CD4-positive, alpha-beta T cell (primary cell): ENCODE results near the gene VIPAS39. TPM values are rescaled to one million over a fixed set of nuclear protein-coding genes. Genes with fewer than 3 reads are reported as not detected.

Experiments used
- ATAC-seq: fragments of 200-7000 bp; cut with Tn5 transposase; one replicate; pipeline ENCODE4 v1.10.0; 2022; ENCODE audit warnings: mild to moderate bottlenecking; ENCODE audit not compliant: poor library complexity
- CTCF ChIA-PET: fragments of 350-600 bp; sonication (Branson Sonifier 250); formaldehyde crosslinking; loops from one replicate; lab custom pipeline; 2021; ENCODE audit warnings: antibody characterized with exemption, inconsistent platforms; lab: Charles Lee
- POLR2A ChIA-PET: fragments of 350-600 bp; sonication (Branson Sonifier 250); formaldehyde crosslinking; loops from one replicate; lab custom pipeline; 2021; ENCODE audit warnings: antibody characterized with exemption, inconsistent platforms; lab: Charles Lee
- DNase-seq, 14 experiments: peaks; one replicate each; pipeline ENCODE4 v3.0.0-alpha.2; 2013 to 2020; ENCODE audit warnings: mixed read lengths in 2 of 14
- H3K27ac ChIP-seq, 2 donors: one replicate each; pipeline versions ENCODE4 v1.5.1 to v1.7.0; 2013; ENCODE audit warnings: low read length in 2 of 2, low read depth in 1 of 2, mild to moderate bottlenecking in 1 of 2
- H3K27me3 ChIP-seq, 2 experiments: 1 replicate in 1 of 2; 2 replicates in 1 of 2; pipeline versions ENCODE4 v1.6.1 to v1.7.0; 2013; ENCODE audit warnings: low read length in 2 of 2, control low read depth in 1 of 2, mild to moderate bottlenecking in 1 of 2, moderate library complexity in 1 of 2; ENCODE audit not compliant: insufficient read depth in 2 of 2, control insufficient read depth in 1 of 2
- H3K36me3 ChIP-seq: one replicate; pipeline ENCODE4 v1.6.1; 2013; ENCODE audit warnings: low read length, control low read depth; ENCODE audit not compliant: insufficient read depth
- H3K4me1 ChIP-seq: one replicate; pipeline ENCODE4 v1.6.1; 2013; ENCODE audit warnings: low read length, control low read depth; ENCODE audit not compliant: insufficient read depth
- H3K4me3 ChIP-seq: one replicate; pipeline ENCODE4 v1.5.1; 2013; ENCODE audit warnings: mild to moderate bottlenecking, low read length, moderate library complexity
- H3K9me3 ChIP-seq, 2 experiments: 1 replicate in 1 of 2; 2 replicates in 1 of 2; pipeline versions ENCODE4 v1.6.1 to v1.7.0; 2013; ENCODE audit warnings: low read length in 2 of 2, mild to moderate bottlenecking in 2 of 2, control low read depth in 1 of 2, moderate library complexity in 1 of 2; ENCODE audit not compliant: control insufficient read depth in 1 of 2, insufficient read depth in 1 of 2
- H3K27ac Mint-ChIP-seq: one replicate; pipeline ENCODE4 v1.8.0; 2020; ENCODE audit warnings: mixed read lengths
- H3K27me3 Mint-ChIP-seq: one replicate; pipeline ENCODE4 v1.8.0; 2021; ENCODE audit warnings: mixed read lengths
- H3K36me3 Mint-ChIP-seq: one replicate; pipeline ENCODE4 v1.8.0; 2021; ENCODE audit warnings: low read depth, mixed read lengths
- H3K4me1 Mint-ChIP-seq: one replicate; pipeline ENCODE4 v1.8.0; 2021; ENCODE audit warnings: low read depth, mixed read lengths
- H3K4me3 Mint-ChIP-seq: one replicate; pipeline ENCODE4 v1.8.0; 2020; ENCODE audit warnings: mild to moderate bottlenecking, mixed read lengths
- H3K9me3 Mint-ChIP-seq: one replicate; pipeline ENCODE4 v1.8.0; 2020; ENCODE audit warnings: mixed read lengths
- intact Hi-C, 2 experiments: fragments of 100-400 bp; cut with DNase I in 1 of 2; cut with micrococcal nuclease in 1 of 2; formaldehyde crosslinking; loops; one replicate each; pipeline versions ENCODE4 v1.15.1 to v1.9.0; 2023 to 2025; cut with DNase I, micrococcal nuclease
- total RNA-seq, 174 experiments: library from RNA in 2 of 174; stranded (reverse) in 2 of 174; gene quantifications; one replicate each; pipeline ENCODE4 v1.2.3 and lab custom pipeline; 2021 to 2026
- TF ChIP-seq, protein P1 (sequence below): fragments of 200-600 bp; IDR thresholded peaks from one replicate; pipeline ENCODE4 v1.8.0; 2022; ENCODE audit warnings: antibody characterized with exemption, mild to moderate bottlenecking

VIPAS39 gene
- total RNA-seq, 2 experiments from 2014 or later = 7.6 to 8.7 TPM

DNA sequence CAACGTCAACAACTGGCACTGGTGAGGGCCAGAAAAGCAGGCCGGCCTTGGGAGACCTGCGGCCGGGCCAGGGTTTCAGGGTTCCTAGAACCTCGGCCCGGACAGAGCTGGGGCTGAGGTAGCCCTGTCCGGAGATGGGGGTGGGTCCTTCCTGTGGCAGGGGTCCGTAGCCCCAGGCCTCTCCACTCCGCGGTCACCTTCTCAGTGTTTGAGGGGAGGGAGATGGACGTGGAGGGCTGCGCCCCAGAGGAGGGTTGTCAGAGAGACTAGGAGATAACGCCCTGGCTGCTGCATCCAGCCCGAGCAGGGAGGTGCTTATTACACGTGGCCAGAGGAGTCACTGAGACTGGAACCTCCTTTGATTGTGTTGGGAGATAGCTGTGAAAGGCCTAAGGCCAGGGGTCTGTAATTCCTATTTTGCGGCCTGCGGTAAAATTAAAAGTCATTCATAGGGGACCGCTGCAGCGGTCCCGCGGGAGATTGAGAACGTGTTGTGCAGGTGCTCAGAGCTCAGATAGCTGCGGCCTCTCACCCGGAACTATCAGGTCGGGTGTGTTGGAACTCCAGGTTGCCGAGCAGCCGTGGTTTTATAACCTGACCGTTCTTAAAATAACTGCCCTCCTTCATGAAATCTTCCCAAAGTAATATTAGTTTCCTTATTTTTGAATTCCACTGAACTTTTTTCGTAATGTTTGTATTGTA is 999 bp upstream of the VIPAS39 start:
- H3K4me1 Mint-ChIP-seq = peaks cover 48% of the 10 kb centered on the region
- Histone ChIP-seq H3K36me3 (peaks cover 35% of the 10 kb centered on the region), H3K27ac (peak overlapping the region; percentile 79 to 96), H3K9me3 (no peaks in the 10 kb centered on the region), H3K4me3 (peak overlapping the region; percentile 98), H3K4me1 (peaks cover 31% of the 10 kb centered on the region), H3K27me3 (no peaks in the 10 kb centered on the region)
- peak overlapping the region; percentile 100 for H3K4me3 Mint-ChIP-seq
- TF ChIP-seq, protein P1, sequence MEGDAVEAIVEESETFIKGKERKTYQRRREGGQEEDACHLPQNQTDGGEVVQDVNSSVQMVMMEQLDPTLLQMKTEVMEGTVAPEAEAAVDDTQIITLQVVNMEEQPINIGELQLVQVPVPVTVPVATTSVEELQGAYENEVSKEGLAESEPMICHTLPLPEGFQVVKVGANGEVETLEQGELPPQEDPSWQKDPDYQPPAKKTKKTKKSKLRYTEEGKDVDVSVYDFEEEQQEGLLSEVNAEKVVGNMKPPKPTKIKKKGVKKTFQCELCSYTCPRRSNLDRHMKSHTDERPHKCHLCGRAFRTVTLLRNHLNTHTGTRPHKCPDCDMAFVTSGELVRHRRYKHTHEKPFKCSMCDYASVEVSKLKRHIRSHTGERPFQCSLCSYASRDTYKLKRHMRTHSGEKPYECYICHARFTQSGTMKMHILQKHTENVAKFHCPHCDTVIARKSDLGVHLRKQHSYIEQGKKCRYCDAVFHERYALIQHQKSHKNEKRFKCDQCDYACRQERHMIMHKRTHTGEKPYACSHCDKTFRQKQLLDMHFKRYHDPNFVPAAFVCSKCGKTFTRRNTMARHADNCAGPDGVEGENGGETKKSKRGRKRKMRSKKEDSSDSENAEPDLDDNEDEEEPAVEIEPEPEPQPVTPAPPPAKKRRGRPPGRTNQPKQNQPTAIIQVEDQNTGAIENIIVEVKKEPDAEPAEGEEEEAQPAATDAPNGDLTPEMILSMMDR = no peak
- H3K36me3 Mint-ChIP-seq = peaks cover 60% of the 10 kb centered on the region
- POLR2A ChIA-PET = interaction anchor here (0.6 to 3.0 kb wide), 4 partner anchors 10 to 250 kb away, joined by 3 to 14 read pairs (median 5); partner anchors contain the start of genes ALKBH1, GSTZ1, POMT2 and SAMD15
- CTCF ChIA-PET = interaction anchor here (1.0 kb wide), 1 partner anchor 302 kb away, joined by 4 read pairs; no protein-coding TSS in a partner anchor
- ATAC-seq = no peak
- no peaks in the 10 kb centered on the region for H3K27me3 Mint-ChIP-seq
- DNase-seq = peak in 11 of 14 experiments; percentile 3 to 51 (median 13)
- H3K9me3 Mint-ChIP-seq = no peaks in the 10 kb centered on the region
- intact Hi-C loops = loop anchor here (2.0 to 5.0 kb wide), 5 partner anchors 94 to 1476 kb away; partner anchors contain the start of genes ANGEL1 (in 1 of the 2), SNW1 (in 1 of the 2), SPTLC2 (in 1 of the 2) and TGFB3 (in 1 of the 2)
- peak overlapping the region; percentile 90 for H3K27ac Mint-ChIP-seq

DNA sequence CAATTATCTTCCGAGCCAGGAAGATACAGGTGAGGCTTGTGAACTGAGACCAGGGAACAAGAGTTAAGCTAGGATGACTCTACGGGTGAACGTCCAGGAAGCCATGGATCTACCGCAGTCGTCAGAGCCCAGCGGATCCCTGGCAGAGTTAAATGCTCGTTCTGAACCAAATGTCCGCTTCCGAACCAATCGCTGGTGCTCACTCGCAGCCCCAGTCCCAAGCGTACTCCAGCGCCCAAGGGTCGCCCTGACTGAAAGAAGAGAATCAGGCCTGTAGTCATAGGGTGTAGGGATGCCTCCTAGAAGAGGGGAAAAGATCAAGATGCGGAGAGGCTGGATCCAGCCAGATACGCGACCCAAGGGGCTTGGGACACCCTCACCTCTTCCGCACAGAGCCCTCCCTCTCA is 283 bp downstream of the VIPAS39 start:
- Histone ChIP-seq H3K27me3 (no peaks in the 10 kb centered on the region), H3K4me3 (peak overlapping the region; percentile 98), H3K9me3 (no peaks in the 10 kb centered on the region), H3K36me3 (peaks cover 30% of the 10 kb centered on the region), H3K27ac (peak overlapping the region; percentile 79 to 96), H3K4me1 (peaks cover 31% of the 10 kb centered on the region)
- H3K27me3 Mint-ChIP-seq = no peaks in the 10 kb centered on the region
- intact Hi-C loops = loop anchor here (1.0 to 5.0 kb wide), 11 partner anchors 80 to 1475 kb away; partner anchors contain the start of genes POMT2 (in 2 of the 2), SAMD15 (in 2 of the 2), SPTLC2 (in 2 of the 2) and TMED8 (in 2 of the 2)
- TF ChIP-seq, protein P1 = no peak
- ChIA-PET CTCF (no interaction called here), POLR2A (interaction anchor here (0.7 to 3.0 kb wide), 6 partner anchors 26 to 358 kb away, joined by 3 to 14 read pairs (median 4); partner anchors contain the start of genes GSTZ1, POMT2, SAMD15 and TMED8)
- DNase-seq (peak in 2 of 14 experiments; percentile 2), ATAC-seq (peak; percentile 9)
- H3K4me3 Mint-ChIP-seq = peak overlapping the region; percentile 100
- H3K36me3 Mint-ChIP-seq = peaks cover 60% of the 10 kb centered on the region
- H3K4me1 Mint-ChIP-seq = peaks cover 48% of the 10 kb centered on the region
- peak overlapping the region; percentile 90 for H3K27ac Mint-ChIP-seq
- H3K9me3 Mint-ChIP-seq = no peaks in the 10 kb centered on the region

DNA sequence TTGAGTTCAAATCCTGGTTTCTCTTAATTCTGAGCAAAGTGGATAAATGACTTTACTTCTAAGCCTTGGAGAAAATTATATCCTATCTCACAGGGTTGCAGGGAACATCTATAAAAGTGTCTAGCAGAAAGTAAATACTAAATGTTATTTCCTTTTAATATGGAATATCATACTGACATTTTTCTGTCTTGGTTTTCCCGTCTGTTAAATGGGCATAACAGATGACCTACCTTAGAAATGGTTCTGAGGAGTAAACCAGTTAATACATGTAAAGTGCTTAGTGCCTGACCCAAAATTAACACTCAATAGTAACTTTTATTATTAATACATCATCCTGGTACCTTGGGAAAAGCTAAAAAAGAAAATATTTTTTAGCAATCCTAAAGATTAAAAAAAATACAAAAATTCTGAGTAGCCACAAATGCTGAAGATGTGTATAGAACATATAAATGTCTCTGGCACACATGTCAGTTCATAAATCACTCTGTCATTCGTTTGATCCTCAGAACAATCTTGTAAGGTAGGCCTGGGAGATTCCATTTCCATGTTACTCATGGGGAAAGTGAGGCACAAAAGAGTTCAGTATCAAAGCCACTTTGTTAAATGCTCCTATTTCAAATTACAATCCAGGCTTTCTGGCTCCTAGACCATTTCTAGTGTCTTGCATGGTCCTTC is 1.3 kb downstream of the VIPAS39 start:
- H3K36me3 ChIP-seq = peaks cover 29% of the 10 kb centered on the region
- Mint-ChIP-seq H3K27me3 (no peaks in the 10 kb centered on the region), H3K36me3 (peaks cover 60% of the 10 kb centered on the region), H3K4me3 (peak overlapping the region; percentile 100), H3K4me1 (peaks cover 42% of the 10 kb centered on the region), H3K9me3 (no peaks in the 10 kb centered on the region), H3K27ac (peak overlapping the region; percentile 90)
- no peak overlapping the region for H3K4me3 ChIP-seq
- H3K27me3 ChIP-seq = no peaks in the 10 kb centered on the region
- H3K9me3 ChIP-seq = no peaks in the 10 kb centered on the region
- intact Hi-C loops = loop anchor here (2.0 to 5.0 kb wide), 9 partner anchors 96 to 1474 kb away; partner anchors contain the start of genes SPTLC2 (in 2 of the 2), ANGEL1 (in 1 of the 2), CIPC (in 1 of the 2) and SNW1 (in 1 of the 2)
- POLR2A ChIA-PET = interaction anchor here (1.4 kb wide), 1 partner anchor 133 kb away, joined by 3 read pairs; no protein-coding TSS in a partner anchor
- ATAC-seq (no peak), DNase-seq (no peak)
- TF ChIP-seq, protein P1 = no peak
- peak overlapping the region in 1 of 2 donors; percentile 96 for H3K27ac ChIP-seq
- CTCF ChIA-PET = no interaction called here
- H3K4me1 ChIP-seq = peaks cover 28% of the 10 kb centered on the region
